ENCODE results near the gene PRR23C.

DNA sequence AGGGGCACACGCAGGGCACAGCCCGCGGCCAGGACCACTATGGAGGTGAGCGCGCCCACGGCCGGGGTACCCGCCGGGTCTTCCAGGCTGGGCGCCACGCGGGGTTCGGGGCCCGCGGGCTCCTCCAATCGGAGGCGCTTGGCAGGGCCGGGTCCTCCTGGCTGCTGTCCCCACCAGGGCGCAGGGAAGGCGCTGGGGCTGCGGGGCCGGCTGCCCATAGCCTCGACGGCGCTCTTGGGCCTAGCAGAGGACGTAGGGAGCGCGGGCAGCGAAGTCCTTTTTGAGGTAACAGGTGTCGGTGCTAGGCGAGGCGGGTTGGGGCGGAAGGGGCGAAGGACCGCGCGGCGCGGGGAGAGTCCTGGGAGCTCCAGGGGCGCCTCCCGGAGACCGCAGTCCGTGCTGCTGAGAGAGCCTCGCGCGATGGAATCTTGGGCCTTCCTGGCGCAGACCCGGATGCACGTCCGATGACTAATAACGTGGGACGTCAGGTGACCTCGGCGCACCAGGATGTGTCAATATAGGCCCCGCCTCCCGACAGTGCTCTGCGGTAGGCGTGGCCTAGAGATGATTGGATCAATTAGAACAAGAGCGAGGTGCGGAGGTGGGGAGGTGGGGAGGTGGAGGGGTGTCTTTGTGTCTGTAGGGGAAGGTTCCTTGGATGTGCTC lies 38.5 kb downstream of the PRR23C start, which contains the start of gene PRR23A:
- TF ChIP-seq CTCF (IDR thresholded peaks at IDR 0.05) (no peak), EP300 (IDR thresholded peaks at IDR 0.05) (no peak), POLR2A (IDR thresholded peaks at IDR 0.05) (no peak)

Measured in tibial nerve (tissue), 4 donors.